Loucy (cell line): ENCODE data around the gene DHRS4.

Experiments
- H2AFZ ChIP-seq: fragments of 200-600 bp; sonication (generic); 2 replicates; pipeline ENCODE4 v1.6.0; 2016; ENCODE audit warnings: antibody characterized with exemption, mild to moderate bottlenecking, low read length, moderate library complexity
- H3F3A ChIP-seq: fragments of 200-600 bp; 2 replicates; pipeline ENCODE4 v1.6.0; 2016; ENCODE audit warnings: antibody characterized with exemption, low read depth, mild to moderate bottlenecking
- H3K27me3 ChIP-seq: fragments of 200-600 bp; sonication (generic); 2 replicates; pipeline ENCODE4 v1.6.1; 2014; ENCODE audit warnings: low read length, mild to moderate bottlenecking; ENCODE audit not compliant: insufficient read depth, poor library complexity, severe bottlenecking
- H3K36me3 ChIP-seq: fragments of 200-600 bp; sonication (generic); 2 replicates; pipeline ENCODE4 v1.6.1; 2016; ENCODE audit warnings: low read length; ENCODE audit not compliant: insufficient read depth
- H3K4me1 ChIP-seq: fragments of 200-600 bp; sonication (generic); 2 replicates; pipeline ENCODE4 v1.5.1; 2014; ENCODE audit warnings: low read length, mild to moderate bottlenecking; ENCODE audit not compliant: insufficient read depth, poor library complexity, severe bottlenecking
- H3K4me2 ChIP-seq: fragments of 200-600 bp; sonication (generic); 2 replicates; pipeline ENCODE4 v1.6.0; 2014; ENCODE audit warnings: antibody characterized with exemption, low read length, low read depth, mild to moderate bottlenecking; ENCODE audit not compliant: poor library complexity, severe bottlenecking
- H3K4me3 ChIP-seq: fragments of 200-600 bp; sonication (generic); 2 replicates; pipeline ENCODE4 v1.5.1; 2014; ENCODE audit warnings: low read length, mild to moderate bottlenecking, mixed read lengths; ENCODE audit not compliant: poor library complexity, severe bottlenecking
- H3K79me2 ChIP-seq: fragments of 200-600 bp; sonication (generic); 2 replicates; pipeline ENCODE4 v1.6.1; 2014; ENCODE audit warnings: low read length; ENCODE audit not compliant: insufficient read depth
- H3K9ac ChIP-seq: fragments of 200-600 bp; sonication (generic); 2 replicates; pipeline ENCODE4 v1.6.0; 2014; ENCODE audit warnings: mild to moderate bottlenecking, low read depth, low read length, moderate library complexity; ENCODE audit not compliant: poor library complexity, severe bottlenecking
- H3K9me2 ChIP-seq: fragments of 200-600 bp; sonication (generic); replicated peaks from 2 replicates; pipeline ENCODE4 v1.6.1; 2016; ENCODE audit warnings: low read depth, low read length, mixed read lengths
- H3K9me3 ChIP-seq: fragments of 200-600 bp; sonication (generic); 2 replicates; pipeline ENCODE4 v1.6.1; 2014; ENCODE audit warnings: mild to moderate bottlenecking, antibody characterized with exemption, low read length, low read depth; ENCODE audit not compliant: insufficient read depth
- H4K20me1 ChIP-seq: fragments of 200-600 bp; sonication (generic); 2 replicates; pipeline ENCODE4 v1.6.0; 2014; ENCODE audit warnings: antibody characterized with exemption, low read length, mild to moderate bottlenecking; ENCODE audit not compliant: insufficient read depth, poor library complexity, severe bottlenecking
- CTCF ChIP-seq: fragments of 200-600 bp; sonication (generic); conservative IDR thresholded peaks from 2 replicates; pipeline ENCODE4 v1.5.1; 2014; ENCODE audit warnings: mild to moderate bottlenecking, antibody characterized with exemption, low read length
- EZH2phosphoT487 ChIP-seq: fragments of 200-600 bp; IDR thresholded peaks from 2 replicates; pipeline ENCODE4 v1.6.1; 2018; ENCODE audit warnings: antibody characterized with exemption, mild to moderate bottlenecking, moderate library complexity, borderline replicate concordance

The DHRS4 gene

DNA sequence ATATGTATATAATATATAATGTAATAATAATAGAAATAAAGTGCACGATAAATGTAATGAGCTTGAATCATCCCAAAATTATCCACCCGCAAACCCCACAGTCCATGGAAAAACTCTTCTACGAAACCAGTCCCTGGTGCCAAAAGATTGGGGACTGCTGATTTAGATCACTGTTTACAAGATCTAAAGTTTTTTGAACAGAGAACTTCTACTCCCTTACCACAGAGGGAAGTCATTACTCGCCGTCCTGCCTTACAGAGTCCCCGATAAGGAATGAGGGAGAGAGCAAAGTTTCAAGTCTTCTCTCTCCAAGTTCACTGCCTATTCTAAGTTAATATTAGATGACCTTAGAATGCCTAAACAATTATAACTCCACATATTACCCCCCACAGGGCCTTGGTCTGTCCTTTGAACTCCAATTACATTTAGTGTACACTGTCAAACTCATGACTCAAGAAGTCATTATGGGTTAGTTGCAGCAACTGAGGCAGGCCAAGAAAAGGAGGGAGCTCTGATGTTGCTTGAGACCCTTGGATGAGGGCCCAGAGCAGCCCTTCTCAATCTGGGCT lies 21.8 kb upstream of the DHRS4 start:
- H3K9me2 ChIP-seq, result no peaks in the 10 kb centered on the region
- H3K9me3 ChIP-seq, result no peaks in the 10 kb centered on the region
- H2AFZ ChIP-seq, result no peak overlapping the region
- H3K9ac ChIP-seq, result no peak overlapping the region
- H3K27me3 ChIP-seq, result no peaks in the 10 kb centered on the region
- no peaks in the 10 kb centered on the region for H3K4me1 ChIP-seq
- H3K4me3 ChIP-seq, result no peak overlapping the region
- H3K36me3 ChIP-seq, result no peaks in the 10 kb centered on the region
- H3K79me2 ChIP-seq, result no peaks in the 10 kb centered on the region
- no peak for TF ChIP-seq EZH2phosphoT487
- no peak for TF ChIP-seq CTCF
- no peaks in the 10 kb centered on the region for H4K20me1 ChIP-seq
- no peaks in the 10 kb centered on the region for H3F3A ChIP-seq
- no peak overlapping the region for H3K4me2 ChIP-seq

DNA sequence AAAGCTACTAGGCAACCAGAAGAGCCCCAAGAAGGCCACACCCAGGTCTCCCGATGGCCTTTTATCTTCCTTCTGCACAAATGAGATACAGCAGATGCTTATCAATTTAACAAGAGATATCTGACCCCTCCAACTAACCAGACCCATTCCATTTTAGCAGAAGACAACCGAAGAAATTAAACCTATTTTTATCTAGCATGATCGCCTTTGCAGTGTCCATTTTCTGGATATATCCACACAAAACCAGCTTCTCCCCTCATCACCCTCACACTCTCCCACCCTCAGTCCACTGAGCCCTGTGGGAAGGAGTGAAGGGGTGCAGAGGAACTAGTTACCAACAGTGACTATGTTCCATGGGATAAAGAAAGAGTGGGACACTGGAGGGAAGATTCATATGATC lies 20.9 kb upstream of the DHRS4 start:
- Histone ChIP-seq H3K27me3 (no peaks in the 10 kb centered on the region), H3K79me2 (no peaks in the 10 kb centered on the region), H3K4me2 (no peak overlapping the region), H3K4me1 (no peaks in the 10 kb centered on the region), H3K9ac (no peak overlapping the region), H3K4me3 (no peak overlapping the region), H2AFZ (no peak overlapping the region), H3K36me3 (no peaks in the 10 kb centered on the region), H3K9me3 (no peaks in the 10 kb centered on the region), H4K20me1 (no peaks in the 10 kb centered on the region), H3F3A (no peaks in the 10 kb centered on the region), H3K9me2 (no peaks in the 10 kb centered on the region)
- TF ChIP-seq EZH2phosphoT487, result no peak
- no peak for TF ChIP-seq CTCF

- Histone ChIP-seq H3K27me3 (no peaks in the 10 kb centered on the region), H3K4me1 (no peaks in the 10 kb centered on the region), H4K20me1 (no peaks in the 10 kb centered on the region), H3K36me3 (no peaks in the 10 kb centered on the region), H3K4me3 (no peak overlapping the region), H3K9me2 (no peaks in the 10 kb centered on the region), H3K9me3 (no peaks in the 10 kb centered on the region), H2AFZ (no peak overlapping the region), H3K4me2 (no peak overlapping the region), H3F3A (no peaks in the 10 kb centered on the region), H3K9ac (no peak overlapping the region), H3K79me2 (no peaks in the 10 kb centered on the region)
- TF ChIP-seq CTCF (no peak), EZH2phosphoT487 (no peak)
These were observed 20.3 kb upstream of the DHRS4 start for GRCh38 chr14:23933108-23933741.
